ENCODE measurements around the gene CGN. TPM values are rescaled to one million over a fixed set of nuclear protein-coding genes. Genes with fewer than 3 reads are reported as not detected.

The CGN gene
- total and polyA plus RNA-seq, 2 experiments from 2014 or later, result 11.8 to 37.0 TPM

DNA sequence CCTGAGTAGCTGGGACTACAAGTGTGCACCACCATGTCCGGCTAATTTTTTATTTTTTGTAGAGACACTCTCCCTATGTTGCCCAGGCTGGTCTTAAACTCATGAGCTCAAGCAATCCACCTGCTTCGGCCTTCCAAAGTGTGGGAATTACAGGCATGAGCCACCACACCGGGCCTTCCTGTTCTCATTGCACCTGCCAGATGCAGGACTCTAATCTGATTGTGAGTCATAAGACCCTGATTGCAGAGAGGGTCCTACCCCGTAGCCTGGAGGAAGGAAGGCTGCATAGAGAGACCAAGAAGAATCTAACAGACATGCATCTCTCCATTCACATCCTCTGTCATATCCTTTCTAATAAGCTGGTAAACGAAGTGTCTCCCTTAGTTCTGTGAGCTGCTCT is 19.5 kb upstream of the CGN start:
- Histone ChIP-seq H4K20me1 (replicated peaks; ENCODE audit: insufficient read depth) (no peaks in the 10 kb centered on the region), H3F3A (replicated peaks; ENCODE audit: low read depth) (no peaks in the 10 kb centered on the region), H3K27me3 (ENCODE audit: insufficient read depth) (no peaks in the 10 kb centered on the region), H3K4me2 (no peak overlapping the region), H3K36me3 (ENCODE audit: insufficient read depth) (no peaks in the 10 kb centered on the region), H3K4me1 (ENCODE audit: insufficient read depth) (no peaks in the 10 kb centered on the region; the same call in 1 of the 2 replicates), H3K27ac (ENCODE audit: low read depth) (no peak overlapping the region), H2AFZ (no peak overlapping the region), H3K9me2 (ENCODE audit: insufficient read depth) (no peaks in the 10 kb centered on the region), H3K79me2 (replicated peaks; ENCODE audit: insufficient read depth) (no peaks in the 10 kb centered on the region), H3K4me3 (no peak overlapping the region)
- no peak for DNase-seq (ENCODE audit: low spot score)
- Mint-ChIP-seq H3K9me3 (no peaks in the 10 kb centered on the region), H3K27ac (no peak overlapping the region), H3K4me1 (peaks cover 4% of the 10 kb centered on the region; the same call in 1 of the 3 replicates), H3K4me3 (no peak overlapping the region), H3K27me3 (ENCODE audit: insufficient read depth, low read depth, poor library complexity) (peaks cover 9% of the 10 kb centered on the region), H3K36me3 (ENCODE audit: low read depth) (no peaks in the 10 kb centered on the region)
- no peak for ATAC-seq
- TF ChIP-seq EZH2 (IDR thresholded peaks at IDR 0.05; ENCODE audit: low read depth, unreplicated experiment) (no peak), CREB1 (CRISPR knock-in tag; IDR thresholded peaks at IDR 0.05; ENCODE audit: low read depth) (no peak), ZNF331 (CRISPR knock-in tag; IDR thresholded peaks at IDR 0.05; ENCODE audit: low read depth) (no peak), ZNF114 (CRISPR knock-in tag; IDR thresholded peaks at IDR 0.05) (no peak), POLR2AphosphoS5 (IDR thresholded peaks at IDR 0.05; ENCODE audit: low read depth) (no peak), NANOG (IDR thresholded peaks at IDR 0.05; ENCODE audit: borderline replicate concordance) (no peak), JUNB (IDR thresholded peaks at IDR 0.05; ENCODE audit: unreplicated experiment) (no peak), STAT1 (IDR thresholded peaks at IDR 0.05; ENCODE audit: unreplicated experiment) (no peak), EZH2phosphoT487 (IDR thresholded peaks at IDR 0.05; ENCODE audit: unreplicated experiment) (no peak)
- TF ChIP-seq, protein P1, sequence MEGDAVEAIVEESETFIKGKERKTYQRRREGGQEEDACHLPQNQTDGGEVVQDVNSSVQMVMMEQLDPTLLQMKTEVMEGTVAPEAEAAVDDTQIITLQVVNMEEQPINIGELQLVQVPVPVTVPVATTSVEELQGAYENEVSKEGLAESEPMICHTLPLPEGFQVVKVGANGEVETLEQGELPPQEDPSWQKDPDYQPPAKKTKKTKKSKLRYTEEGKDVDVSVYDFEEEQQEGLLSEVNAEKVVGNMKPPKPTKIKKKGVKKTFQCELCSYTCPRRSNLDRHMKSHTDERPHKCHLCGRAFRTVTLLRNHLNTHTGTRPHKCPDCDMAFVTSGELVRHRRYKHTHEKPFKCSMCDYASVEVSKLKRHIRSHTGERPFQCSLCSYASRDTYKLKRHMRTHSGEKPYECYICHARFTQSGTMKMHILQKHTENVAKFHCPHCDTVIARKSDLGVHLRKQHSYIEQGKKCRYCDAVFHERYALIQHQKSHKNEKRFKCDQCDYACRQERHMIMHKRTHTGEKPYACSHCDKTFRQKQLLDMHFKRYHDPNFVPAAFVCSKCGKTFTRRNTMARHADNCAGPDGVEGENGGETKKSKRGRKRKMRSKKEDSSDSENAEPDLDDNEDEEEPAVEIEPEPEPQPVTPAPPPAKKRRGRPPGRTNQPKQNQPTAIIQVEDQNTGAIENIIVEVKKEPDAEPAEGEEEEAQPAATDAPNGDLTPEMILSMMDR (conservative IDR thresholded peaks at IDR 0.05; ENCODE audit: low read depth in 2 of 2), result no peak
- TF ChIP-seq, protein P2, sequence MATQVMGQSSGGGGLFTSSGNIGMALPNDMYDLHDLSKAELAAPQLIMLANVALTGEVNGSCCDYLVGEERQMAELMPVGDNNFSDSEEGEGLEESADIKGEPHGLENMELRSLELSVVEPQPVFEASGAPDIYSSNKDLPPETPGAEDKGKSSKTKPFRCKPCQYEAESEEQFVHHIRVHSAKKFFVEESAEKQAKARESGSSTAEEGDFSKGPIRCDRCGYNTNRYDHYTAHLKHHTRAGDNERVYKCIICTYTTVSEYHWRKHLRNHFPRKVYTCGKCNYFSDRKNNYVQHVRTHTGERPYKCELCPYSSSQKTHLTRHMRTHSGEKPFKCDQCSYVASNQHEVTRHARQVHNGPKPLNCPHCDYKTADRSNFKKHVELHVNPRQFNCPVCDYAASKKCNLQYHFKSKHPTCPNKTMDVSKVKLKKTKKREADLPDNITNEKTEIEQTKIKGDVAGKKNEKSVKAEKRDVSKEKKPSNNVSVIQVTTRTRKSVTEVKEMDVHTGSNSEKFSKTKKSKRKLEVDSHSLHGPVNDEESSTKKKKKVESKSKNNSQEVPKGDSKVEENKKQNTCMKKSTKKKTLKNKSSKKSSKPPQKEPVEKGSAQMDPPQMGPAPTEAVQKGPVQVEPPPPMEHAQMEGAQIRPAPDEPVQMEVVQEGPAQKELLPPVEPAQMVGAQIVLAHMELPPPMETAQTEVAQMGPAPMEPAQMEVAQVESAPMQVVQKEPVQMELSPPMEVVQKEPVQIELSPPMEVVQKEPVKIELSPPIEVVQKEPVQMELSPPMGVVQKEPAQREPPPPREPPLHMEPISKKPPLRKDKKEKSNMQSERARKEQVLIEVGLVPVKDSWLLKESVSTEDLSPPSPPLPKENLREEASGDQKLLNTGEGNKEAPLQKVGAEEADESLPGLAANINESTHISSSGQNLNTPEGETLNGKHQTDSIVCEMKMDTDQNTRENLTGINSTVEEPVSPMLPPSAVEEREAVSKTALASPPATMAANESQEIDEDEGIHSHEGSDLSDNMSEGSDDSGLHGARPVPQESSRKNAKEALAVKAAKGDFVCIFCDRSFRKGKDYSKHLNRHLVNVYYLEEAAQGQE (IDR thresholded peaks at IDR 0.05; ENCODE audit: unreplicated experiment), result no peak
- TF ChIP-seq, protein P3, sequence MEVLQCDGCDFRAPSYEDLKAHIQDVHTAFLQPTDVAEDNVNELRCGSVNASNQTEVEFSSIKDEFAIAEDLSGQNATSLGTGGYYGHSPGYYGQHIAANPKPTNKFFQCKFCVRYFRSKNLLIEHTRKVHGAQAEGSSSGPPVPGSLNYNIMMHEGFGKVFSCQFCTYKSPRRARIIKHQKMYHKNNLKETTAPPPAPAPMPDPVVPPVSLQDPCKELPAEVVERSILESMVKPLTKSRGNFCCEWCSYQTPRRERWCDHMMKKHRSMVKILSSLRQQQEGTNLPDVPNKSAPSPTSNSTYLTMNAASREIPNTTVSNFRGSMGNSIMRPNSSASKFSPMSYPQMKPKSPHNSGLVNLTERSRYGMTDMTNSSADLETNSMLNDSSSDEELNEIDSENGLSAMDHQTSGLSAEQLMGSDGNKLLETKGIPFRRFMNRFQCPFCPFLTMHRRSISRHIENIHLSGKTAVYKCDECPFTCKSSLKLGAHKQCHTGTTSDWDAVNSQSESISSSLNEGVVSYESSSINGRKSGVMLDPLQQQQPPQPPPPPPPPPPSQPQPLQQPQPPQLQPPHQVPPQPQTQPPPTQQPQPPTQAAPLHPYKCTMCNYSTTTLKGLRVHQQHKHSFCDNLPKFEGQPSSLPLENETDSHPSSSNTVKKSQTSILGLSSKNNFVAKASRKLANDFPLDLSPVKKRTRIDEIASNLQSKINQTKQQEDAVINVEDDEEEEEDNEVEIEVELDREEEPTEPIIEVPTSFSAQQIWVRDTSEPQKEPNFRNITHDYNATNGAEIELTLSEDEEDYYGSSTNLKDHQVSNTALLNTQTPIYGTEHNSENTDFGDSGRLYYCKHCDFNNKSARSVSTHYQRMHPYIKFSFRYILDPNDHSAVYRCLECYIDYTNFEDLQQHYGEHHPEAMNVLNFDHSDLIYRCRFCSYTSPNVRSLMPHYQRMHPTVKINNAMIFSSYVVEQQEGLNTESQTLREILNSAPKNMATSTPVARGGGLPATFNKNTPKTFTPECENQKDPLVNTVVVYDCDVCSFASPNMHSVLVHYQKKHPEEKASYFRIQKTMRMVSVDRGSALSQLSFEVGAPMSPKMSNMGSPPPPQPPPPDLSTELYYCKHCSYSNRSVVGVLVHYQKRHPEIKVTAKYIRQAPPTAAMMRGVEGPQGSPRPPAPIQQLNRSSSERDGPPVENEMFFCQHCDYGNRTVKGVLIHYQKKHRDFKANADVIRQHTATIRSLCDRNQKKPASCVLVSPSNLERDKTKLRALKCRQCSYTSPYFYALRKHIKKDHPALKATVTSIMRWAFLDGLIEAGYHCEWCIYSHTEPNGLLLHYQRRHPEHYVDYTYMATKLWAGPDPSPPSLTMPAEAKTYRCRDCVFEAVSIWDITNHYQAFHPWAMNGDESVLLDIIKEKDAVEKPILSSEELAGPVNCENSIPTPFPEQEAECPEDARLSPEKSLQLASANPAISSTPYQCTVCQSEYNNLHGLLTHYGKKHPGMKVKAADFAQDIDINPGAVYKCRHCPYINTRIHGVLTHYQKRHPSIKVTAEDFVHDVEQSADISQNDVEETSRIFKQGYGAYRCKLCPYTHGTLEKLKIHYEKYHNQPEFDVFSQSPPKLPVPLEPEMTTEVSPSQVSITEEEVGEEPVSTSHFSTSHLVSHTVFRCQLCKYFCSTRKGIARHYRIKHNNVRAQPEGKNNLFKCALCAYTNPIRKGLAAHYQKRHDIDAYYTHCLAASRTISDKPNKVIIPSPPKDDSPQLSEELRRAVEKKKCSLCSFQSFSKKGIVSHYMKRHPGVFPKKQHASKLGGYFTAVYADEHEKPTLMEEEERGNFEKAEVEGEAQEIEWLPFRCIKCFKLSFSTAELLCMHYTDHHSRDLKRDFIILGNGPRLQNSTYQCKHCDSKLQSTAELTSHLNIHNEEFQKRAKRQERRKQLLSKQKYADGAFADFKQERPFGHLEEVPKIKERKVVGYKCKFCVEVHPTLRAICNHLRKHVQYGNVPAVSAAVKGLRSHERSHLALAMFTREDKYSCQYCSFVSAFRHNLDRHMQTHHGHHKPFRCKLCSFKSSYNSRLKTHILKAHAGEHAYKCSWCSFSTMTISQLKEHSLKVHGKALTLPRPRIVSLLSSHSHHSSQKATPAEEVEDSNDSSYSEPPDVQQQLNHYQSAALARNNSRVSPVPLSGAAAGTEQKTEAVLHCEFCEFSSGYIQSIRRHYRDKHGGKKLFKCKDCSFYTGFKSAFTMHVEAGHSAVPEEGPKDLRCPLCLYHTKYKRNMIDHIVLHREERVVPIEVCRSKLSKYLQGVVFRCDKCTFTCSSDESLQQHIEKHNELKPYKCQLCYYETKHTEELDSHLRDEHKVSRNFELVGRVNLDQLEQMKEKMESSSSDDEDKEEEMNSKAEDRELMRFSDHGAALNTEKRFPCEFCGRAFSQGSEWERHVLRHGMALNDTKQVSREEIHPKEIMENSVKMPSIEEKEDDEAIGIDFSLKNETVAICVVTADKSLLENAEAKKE (CRISPR knock-in tag; IDR thresholded peaks at IDR 0.05), result no peak
- TF ChIP-seq, protein P4, sequence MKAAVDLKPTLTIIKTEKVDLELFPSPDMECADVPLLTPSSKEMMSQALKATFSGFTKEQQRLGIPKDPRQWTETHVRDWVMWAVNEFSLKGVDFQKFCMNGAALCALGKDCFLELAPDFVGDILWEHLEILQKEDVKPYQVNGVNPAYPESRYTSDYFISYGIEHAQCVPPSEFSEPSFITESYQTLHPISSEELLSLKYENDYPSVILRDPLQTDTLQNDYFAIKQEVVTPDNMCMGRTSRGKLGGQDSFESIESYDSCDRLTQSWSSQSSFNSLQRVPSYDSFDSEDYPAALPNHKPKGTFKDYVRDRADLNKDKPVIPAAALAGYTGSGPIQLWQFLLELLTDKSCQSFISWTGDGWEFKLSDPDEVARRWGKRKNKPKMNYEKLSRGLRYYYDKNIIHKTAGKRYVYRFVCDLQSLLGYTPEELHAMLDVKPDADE (IDR thresholded peaks at IDR 0.05), result no peak

Data from GM23338 (cell line).